Stimulated activated CD4-positive, alpha-beta T cell treated with anti-CD3 and anti-CD28 coated beads, Interleukin-1b, Interleukin-23, amount 100 ng/mL, for 1 hour (primary cell): Measurements from ENCODE around the gene SAMD11.

Experiments used
- DNase-seq, 2 donors: peaks; one replicate each; pipeline ENCODE4 v3.0.0-alpha.2; 2020; ENCODE audit warnings: low read depth in 2 of 2

SAMD11 gene

DNA sequence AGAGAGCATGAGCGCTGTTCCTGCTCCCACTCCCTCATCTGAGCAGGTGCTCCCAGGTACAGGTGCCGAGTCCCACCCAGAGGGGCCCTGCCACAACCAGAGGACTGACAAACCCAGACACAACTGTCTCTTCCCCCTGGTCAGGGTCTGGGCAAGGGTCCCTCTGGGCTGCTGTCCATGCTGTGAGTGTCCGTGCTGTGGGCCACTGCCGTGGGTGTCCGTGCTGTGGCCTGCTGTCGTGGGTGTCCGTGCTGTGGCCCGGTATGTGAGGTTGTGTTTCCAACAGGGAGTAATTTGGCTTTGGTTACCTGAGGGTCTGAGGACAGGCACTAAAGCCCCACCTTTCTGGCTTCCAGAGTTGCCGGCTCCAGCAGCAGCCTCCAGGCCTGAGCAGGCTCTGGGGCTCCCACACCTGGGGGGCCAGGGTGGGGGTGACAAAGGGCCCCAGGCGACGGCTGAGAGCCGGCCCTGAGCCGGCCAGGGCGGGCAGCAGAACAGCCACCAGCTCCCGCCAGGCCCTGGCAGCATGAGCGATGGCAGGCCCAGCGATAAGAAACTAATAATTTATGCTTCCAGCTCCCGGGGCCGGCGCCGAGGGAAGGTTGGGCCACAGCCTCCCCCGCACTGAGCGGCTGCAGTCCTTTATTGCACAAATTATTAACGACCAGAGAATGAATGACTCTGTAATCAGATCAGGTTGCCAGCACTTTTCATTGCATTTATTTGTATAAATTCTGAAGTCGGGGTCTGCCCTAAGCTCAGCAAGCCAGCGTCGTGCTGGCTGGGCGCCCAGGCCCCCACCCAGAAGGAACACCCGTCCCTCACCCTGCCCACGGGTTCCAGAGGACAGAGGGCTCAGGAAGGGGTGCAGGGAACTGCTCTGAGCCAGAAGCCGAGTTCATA is 7.3 kb upstream of the SAMD11 start:
- no peak for DNase-seq

DNA sequence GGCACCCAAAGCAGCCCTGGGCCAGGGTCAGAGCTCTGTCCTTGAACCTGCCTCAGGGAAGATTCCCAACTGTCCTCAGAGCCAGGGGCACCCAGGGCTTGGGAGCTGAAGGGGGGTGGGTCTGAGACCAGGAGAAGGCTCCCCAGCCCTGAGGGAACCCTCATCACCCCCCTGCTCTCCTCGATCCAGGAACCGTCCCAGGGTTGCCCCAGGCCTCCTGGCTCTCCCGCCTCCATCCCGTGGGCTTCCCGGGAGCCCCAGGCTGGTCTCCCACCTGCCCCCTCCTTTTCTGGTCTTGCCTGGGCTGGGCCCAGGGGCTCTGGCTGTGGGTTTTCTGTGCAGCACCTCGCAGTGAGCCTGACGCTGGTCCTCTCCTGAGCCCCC is 6.7 kb upstream of the SAMD11 start:
- no peak for DNase-seq

DNA sequence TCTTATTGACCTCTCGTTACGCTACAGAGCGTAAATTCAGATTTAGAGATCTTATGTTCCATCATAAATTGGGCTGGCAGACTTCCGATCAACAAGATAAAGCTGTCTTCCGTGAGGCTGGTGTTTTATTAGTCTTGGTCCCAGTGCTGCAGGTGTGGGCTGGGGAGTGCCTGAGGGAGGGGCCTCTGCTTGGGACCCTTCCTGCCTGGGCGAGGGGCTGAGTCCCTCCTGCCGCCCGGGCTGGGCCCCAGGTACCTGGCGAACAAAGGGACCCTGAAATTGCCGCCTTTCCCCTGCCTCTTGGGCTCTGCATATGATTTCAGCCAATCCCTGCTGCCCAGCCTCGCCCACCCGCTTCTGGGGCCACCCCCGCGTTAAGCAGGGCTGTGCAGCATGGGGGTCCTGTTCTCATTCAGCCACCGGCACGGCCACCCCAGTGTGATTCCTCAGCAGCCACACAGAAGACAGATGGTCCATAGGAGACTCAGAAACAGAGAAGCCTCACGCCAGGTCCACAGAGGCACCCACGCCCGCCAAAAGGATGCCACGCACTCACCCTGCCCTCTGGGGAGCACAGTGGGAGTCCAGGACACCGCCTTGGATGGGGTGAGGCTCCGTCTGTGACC is 6.1 kb upstream of the SAMD11 start:
- DNase-seq = no peak

DNA sequence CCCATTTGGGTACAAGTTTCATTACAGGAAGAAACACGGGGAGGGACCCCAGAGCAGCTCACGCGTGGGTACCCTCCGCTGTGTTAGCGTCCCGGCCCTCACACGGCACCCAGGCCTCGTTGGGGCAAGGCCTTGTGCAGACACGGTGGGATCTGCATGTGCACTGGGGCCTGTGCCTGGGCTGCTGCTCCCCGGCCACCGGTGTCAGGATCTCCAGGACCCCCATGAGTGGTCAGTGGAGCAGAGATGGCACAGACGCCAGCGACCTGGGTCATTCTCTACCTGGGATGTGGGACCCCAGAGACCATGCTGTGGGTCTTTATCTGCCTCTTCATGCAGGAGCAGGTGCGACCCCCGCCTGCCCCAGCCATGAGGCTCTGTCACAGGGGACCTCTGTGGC is 5.4 kb upstream of the SAMD11 start:
- no peak for DNase-seq

DNA sequence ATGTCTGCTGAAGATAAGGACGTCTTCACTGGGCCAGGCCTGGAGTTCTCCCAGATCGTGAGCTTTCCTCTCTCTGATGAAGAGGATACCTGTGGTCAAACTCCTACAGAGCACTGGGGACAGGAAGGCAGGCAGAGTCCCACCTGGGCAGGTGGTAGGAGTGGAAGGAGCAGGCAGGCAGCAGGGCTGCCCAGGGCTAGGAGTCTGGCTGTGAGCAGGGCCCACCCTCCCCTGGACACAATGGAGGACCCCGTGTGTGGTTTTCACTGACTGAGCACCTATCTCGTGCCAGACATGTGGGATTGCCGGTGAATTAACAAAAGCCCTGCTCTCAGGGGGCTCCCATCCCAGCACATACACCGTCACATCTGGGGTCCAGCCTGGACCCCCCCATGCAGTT is 4.9 kb upstream of the SAMD11 start:
- no peak for DNase-seq

DNA sequence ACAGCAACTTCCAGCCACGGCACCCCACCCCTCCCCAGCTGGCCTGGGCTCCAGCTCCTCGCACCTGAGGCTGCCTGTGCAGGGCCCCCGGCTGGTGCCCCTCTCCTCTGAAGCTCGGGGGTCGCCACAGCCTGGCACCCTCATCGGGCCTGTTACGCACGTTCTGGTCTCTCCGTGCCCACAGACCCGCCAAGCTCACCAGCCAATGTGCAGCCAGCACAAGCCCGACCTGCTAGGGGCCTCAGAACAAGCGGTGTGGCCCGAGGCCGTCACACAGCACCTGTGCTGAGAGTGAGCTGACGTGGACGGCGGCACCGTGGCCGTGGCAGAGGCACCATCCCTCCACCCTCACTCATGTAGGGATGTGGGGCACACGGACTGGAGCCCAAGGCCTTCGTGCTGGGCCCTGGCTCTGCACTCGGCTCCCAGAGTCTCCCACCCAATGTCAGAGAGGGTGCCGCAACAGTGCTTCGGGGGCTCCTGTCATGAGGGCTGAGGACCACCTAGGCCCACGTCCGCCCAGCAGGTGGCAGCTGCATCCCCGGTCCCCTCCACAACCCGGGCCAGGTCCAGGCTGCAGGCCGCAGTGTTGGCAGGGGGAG is 4.4 kb upstream of the SAMD11 start:
- DNase-seq = no peak

DNA sequence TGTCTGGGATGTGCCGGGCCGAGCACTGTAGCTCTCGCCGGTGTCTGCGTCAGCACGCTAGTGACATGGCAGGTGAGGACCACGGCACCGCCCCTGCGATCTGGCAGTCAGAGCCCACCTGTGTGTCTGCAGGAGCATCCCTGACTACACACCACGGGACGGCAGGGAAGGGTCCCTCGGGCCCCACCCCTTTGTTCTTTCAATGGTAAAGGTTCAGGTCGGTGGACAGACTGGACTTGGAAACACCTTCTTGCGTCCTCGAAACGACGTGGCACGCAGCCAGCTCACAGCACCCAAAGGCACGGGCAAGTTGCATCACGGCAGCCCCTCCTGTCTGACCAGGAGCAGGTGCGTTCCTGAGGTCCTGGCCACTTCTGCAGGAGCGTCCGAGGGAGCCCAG is 3.7 kb upstream of the SAMD11 start:
- DNase-seq = no peak

DNA sequence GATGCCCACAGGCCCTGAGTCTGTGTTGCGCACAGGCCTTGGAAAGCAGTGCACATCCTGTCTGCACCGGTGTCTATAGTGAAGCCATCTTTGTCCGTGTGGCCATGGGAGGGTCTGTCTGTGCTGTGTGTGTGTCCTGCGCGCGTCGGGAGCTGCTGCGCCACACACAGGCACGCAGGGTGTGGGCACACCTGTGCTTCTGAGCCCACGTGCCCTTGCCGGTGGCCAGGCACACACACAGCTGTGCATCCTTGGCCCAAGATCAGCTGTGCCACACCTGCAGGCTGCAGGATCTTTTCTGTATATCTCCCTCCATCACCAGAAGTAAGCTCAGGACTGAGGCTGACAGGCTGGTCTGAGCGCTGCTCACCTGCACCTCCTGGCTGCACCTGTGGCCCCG is 3.2 kb upstream of the SAMD11 start:
- no peak for DNase-seq

DNA sequence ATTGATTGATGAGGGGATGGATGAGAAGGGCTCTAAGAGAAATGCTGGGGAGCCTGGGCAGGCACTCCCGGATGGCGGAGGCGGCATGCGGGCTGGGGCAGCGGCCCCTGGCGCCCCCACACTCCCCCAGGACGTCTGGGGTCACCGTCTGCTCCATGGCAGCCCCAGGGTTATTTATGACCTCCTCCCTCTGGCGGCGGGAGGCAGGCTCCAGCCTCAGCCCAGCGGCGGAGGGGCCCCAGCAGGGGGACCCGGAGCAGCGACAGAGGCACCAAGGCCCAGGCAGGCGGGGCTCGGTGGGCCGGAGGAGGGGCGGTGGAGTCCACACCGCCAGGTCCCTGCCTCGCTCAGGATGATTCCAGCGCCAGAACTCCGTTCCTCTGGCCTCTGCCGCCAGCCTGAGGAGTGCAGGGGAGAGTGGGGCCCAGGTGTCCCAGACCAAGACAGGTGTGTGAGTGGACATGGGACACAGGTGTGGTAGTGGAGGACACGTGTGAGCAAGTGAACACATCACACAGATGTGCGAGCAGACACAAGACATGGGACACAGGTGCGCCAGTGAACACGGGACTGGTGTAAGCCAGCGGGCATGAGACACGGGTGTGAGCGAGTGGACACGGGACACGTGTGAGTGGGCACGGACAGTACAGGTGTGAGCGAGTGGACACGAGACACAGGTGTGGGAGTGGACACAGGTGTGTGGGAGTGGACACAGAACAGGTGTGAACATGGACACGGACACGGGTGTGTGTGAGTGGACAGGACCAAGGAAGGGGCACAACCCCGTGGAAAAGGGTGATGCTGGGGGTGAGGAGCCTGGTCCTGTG is 2.5 kb upstream of the SAMD11 start:
- no peak for DNase-seq

DNA sequence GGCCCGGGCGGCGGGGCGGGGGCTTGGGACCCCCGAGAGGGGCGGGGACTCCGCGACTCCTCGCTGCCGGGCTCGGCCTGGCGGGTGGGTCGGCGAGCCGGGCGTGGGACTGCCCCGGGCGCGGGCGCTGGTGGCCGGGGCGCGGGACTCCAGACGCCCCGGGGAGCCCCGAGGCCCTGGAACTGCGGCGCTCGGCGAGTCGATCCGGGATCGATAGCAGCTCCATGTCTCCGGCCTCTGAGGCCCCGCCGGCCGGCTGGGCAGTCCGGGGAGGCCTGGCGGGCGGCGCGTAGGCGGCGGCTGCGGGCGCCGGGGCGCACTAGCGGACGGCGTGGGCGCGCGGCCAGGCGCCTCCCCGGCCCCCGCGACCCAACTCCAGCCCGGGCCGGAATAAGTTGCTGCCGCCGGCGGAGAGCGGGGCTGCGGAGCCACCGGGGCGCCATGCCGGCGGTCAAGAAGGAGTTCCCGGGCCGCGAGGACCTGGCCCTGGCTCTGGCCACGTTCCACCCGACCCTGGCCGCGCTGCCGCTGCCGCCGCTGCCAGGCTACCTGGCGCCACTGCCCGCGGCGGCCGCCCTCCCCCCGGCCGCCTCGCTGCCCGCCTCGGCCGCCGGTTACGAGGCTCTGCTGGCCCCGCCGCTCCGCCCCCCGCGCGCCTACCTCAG is 400 bp downstream of the SAMD11 start:
- no peak for DNase-seq

DNA sequence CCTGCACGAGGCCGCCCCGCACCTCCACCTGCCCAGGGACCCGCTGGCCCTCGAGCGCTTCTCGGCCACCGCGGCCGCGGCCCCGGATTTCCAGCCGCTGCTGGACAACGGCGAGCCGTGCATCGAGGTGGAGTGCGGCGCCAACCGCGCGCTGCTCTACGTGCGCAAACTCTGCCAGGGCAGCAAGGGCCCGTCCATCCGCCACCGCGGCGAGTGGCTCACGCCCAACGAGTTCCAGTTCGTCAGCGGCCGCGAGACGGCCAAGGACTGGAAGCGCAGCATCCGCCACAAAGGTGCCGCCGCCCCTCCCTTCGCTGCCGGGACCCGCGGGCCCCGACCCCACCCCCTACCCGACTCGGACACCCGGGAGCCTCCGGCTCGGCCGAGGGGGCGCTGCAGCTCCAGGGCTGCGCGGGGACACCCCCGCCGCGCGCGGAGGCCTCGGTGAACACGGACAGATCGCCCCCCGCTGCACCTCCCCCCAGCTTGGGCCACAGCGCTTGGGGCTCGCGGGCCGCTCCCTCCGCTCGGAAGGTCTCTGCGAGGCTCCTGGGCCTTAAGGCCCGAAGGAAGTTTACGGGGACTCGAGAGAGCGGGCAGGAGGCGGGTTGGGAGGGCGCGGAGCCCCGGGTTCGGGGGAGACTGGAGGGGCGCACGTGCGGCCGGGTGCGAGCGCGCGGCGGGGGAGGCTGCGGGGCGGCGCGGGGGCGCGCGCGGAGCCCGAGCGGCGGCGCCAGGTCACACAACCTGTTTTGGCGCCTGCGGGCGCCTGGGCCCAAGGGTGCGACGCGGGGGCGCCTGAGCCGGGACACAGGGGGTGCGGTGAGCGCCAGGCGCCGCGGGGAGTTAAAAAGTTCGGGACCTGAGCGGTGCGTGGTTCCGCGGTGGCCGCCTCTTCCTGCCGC is 1.2 kb downstream of the SAMD11 start:
- DNase-seq = no peak

DNA sequence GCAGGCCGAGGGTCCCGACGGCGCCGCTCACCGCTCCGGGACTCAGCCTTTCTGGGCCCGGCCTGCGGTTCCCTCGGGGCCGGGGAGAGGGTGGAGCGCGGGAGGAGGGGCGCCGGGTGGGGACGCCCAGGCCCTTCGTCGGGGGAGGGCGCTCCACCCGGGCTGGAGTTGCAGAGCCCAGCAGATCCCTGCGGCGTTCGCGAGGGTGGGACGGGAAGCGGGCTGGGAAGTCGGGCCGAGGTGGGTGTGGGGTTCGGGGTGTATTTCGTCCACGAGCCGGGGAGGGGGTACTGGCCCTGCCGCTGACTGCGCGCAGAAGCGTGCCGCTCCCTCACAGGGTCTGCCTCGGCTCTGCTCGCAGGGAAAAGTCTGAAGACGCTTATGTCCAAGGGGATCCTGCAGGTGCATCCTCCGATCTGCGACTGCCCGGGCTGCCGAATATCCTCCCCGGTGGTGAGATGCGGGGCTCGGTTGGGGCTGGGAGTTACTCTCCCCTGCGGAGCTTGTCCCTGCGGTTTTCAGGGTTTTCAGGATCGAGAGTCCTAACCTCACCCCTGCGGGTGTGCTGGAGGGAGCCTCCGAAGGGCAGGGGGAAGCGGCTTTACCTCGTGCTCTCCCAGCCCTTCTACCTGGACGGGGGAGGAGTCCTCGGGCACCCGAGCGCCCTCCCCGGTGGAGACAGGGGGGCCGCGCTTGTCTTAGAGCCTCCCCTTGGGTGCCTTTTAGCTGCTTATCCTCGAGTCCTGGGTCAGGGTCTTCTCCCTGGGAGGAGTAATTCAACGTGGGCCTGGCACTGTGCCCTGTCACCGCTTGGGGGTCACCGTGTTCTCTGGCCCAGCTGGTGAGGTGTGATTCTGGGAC is 2.1 kb downstream of the SAMD11 start:
- no peak for DNase-seq

DNA sequence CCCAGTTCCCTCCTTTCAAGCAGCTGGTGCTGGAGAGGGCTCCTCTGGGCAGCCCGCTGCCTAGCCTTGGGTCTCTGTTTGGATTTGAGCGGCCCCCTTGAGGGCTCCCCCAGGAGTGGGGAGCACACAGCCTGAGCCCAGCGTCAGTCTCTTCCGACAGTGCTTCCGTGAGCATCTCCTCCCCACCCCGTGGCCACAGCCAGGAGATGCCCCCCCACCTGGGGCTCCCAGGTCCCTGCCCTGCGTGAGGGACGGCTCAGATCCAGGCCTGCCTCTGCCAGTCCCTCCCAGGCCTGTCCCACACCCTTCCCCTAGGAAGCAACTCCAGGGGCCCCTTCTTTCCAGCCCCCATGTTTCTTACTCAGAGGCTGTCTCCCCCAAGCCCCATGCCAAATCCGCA is 3.5 kb downstream of the SAMD11 start:
- DNase-seq = no peak

DNA sequence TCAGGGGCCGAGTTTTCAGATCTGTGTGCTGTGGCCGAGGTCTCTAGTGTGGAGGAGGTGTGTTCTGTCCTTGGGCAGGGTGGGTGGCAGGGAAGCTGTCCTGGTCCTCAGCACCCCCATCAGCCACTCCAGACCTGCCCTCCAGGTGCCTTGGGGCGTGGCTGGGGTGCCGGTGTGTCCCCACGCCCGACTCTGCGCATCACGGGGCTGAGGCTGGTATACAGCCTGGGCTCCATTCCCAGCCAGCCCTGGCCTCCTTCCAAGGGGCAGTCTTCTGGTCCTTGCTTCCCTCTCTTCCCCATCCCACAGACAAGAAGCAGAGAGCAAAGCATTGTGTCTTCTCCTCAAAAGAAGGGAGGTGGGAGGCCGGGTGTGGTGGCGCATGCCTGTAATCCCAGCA is 4.0 kb downstream of the SAMD11 start:
- DNase-seq = no peak

DNA sequence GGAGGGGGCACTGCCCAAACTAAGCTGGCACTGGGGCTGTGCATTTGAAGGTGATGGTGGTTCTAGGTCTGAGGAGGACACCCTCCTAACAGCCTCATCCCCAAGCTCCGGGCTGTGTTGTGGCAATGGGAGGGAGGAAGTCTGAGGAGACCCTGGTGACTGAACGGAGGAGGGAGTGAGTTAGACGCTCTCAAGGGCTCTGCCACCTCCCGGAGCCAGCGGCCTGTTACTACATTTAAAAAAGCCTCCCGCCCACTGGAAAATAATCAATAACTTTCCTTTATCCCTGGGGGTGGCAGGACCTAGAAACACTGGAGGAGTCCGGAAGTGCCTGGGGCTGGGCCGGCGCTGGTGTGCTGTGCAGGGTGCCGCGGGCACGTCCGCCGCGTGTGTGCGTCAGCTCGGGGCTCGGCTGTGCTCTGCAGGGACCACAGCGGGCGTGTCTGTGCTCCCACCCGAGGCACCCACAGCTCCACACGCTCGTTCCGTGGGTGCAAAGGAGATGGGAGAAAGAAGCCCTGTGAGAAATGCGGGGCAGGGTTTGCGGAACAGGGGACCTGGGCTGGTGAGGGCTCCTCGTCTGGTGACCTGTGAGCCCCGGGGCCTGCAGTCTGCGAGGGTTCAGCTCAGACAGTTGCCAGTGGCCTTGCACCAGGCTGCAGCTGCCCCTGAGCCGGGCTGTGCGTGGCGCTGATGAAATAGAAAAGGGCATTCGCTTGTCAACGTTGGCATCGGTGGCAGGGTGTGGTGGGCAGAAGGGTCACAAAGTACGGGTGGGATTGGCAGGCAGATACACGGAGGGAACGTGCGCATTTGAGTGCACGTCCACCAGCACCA is 5.3 kb downstream of the SAMD11 start:
- no peak for DNase-seq

DNA sequence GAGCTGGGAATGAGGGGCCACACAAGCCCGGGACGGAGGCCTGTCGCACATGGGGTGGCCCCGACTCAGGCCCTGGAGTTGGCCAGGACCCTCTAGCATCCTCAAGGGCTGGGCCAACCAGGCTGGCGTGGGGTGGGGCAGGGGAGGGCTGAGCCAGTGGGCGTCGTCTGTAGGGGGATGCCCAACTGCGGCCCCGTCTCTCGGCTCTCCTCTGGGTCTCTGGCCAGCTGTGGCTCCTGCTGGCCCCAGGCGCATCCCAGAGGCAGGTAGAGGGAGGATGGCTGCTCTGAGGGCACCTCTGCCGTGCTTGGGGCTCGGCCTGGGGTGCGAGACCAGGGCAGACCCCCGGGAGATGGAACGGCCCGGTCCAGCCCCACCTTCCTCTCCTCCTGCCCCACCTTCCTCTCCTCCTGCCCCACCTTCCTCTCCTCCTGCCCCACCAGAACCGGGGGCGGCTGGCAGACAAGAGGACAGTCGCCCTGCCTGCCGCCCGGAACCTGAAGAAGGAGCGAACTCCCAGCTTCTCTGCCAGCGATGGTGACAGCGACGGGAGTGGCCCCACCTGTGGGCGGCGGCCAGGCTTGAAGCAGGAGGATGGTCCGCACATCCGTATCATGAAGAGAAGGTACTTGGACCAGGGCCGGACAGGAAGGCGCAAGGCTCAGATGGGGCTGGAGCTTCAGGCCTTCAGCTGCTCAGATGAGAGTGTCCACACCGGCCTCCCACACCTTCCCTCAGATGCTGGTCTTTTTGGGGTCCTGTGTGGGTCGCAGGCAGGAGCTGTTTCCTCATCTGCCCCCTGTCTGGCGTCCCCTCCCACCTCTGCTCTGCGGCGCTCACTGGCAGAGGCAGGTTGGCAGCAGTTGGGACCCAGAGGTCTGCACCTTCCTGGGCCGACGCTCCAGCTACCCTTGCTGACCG is 6.2 kb downstream of the SAMD11 start:
- no peak for DNase-seq

DNA sequence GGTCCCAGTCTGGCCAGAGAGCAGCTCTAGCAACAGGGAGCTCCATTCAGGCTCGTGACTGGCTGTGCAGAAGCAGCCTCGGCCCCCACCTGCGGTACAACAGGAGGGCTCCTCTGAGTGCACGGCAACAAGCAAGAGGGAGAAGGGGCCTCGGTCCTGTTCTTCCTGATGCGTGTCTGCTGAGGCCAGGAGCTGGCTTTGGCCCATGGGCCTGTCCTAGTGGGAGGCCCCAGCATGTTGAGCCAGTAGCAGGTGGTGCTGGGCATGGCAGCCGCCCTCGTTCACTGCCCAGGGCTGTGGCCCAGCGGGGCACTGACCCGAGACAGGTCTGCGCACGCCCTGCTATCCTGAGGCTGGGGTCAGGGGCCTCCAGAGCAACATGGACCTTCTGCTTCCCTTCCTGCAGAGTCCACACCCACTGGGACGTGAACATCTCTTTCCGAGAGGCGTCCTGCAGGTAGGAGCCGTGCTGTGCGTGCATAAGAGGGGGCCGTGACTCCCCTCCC is 7.0 kb downstream of the SAMD11 start:
- DNase-seq = no peak
